GM19099 (cell line): ENCODE measurements around the gene NIPAL4.

ENCODE experiments used
- POLR2A ChIP-seq: IDR thresholded peaks from 3 replicates; pipeline ENCODE4 v1.6.1; 2011; ENCODE audit warnings: low read depth; ENCODE audit not compliant: insufficient read length; ENCODE audit errors: extremely low read depth

The NIPAL4 gene

GRCh38 chr5:157516626-157517325 lies 56.8 kb downstream of the NIPAL4 start:
- TF ChIP-seq POLR2A: no peak

DNA sequence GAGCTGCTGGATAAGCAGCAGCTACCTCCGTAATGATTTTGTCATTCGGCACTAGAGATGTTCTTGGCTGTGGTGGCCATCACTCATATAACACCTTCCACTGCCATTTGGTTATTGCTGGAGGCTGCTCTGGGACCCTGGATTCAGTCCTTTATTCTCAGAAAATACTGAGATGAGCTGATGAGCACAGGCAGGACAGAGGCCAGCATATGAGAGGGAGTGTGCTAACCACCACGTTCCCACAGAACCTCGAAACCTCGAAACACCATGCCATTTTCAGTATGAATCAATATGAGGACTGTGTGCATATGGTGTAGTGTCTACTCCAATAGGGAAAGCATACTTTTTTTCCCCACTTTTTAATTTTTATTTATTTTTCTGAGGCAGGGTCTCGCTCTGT lies 59.0 kb downstream of the NIPAL4 start:
- no peak for TF ChIP-seq POLR2A

DNA sequence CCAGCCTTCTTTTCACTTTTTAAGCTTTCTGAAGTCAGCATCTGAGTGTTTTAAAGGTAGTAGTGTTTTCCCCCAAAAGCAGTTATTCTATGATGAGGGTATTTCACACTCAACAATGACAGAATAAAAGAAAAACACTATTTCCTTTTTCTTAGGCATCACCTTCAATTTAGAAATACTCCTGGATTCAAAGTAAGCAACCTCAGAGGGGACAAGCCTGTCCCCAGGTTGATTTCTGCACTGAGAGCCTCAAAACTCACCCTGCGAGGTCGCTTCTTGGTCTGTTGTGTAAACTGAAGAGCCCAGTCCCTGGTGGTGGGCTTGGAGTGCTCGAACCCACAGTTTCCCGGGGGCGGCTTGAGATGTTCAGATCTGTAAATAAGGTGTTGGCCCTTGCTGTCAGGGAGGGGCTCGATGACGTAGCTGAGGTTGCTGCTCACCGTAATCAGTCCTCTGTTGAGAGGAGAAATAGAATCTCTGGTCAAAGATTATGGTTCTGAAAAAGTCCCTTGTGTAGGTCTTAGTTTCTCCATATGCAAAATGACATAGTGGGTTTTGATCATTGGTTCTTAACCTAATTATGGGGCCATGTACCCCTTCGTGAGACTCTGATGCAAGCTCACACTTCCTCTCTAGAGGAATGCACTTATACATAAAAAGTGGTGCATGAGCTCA lies 59.7 kb downstream of the NIPAL4 start:
- no peak for TF ChIP-seq POLR2A

DNA sequence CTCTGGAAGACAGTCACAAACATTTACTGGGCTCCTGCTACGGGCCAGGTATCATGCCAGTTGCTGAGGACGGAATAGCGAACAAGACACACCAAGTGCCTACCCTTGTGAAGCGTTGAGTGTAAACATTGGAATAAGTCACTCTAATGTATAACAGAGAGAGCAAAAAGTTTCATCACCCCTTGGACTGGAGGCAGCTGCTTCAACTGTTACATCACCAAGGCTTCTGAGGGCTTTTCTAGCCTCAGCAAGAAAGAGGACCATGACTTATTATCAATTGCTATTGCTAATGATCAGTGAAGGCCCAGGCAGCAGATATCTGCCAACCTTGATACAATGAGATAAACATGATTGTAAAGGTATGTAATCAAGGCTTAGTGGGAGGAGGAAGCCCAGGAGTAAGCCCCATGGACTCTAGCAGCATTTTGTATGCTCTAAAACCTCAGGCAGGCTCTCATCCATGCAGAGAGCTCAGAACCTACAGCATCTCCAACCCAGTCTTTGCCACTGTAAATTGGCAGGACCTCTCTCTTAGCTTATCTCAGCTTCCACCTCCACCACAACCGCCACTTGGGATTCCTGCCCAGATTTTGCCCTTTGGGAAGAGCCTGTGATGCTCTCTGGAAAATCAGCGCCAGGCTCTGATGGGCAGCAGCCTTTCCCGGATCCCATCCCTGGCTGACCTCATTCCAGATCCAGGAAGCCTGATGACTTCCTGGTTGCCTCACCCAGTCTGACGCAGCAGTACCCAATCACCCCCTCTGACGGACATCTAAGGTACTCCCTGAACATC lies 61.1 kb downstream of the NIPAL4 start:
- TF ChIP-seq POLR2A: no peak

- no peak for TF ChIP-seq POLR2A
Observed at GRCh38 chr5:157521704-157522029, 61.7 kb downstream of the NIPAL4 start.

DNA sequence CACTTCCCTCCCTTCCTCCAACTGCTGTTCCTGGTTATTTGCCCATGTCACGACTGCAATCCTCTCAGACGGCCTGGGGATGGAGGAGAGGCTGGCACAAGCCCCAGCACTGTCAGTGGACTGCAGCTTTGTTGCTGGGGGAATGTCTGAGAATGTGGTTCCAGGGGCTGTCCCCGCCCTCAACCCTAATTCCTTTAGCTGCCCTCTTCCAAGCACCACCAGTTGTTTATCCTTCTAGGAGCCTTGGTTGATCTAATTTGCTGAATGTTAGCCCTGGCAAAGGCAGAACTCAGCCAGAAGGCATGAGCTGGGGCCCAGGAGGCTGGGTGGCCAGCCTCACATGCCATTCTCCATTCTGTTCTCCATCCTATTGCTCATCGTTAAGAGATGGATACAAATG lies 64.0 kb downstream of the NIPAL4 start:
- TF ChIP-seq POLR2A: no peak
